NOMO-1 (cell line): ENCODE data around the gene BDKRB1.

ENCODE experiments used
- DNase-seq, 2 experiments: peaks; one replicate each; lab custom pipeline; 2025; ENCODE audit not compliant: unreplicated experiment in 2 of 2; lab: John Stamatoyannopoulos, UW

The BDKRB1 gene

DNA sequence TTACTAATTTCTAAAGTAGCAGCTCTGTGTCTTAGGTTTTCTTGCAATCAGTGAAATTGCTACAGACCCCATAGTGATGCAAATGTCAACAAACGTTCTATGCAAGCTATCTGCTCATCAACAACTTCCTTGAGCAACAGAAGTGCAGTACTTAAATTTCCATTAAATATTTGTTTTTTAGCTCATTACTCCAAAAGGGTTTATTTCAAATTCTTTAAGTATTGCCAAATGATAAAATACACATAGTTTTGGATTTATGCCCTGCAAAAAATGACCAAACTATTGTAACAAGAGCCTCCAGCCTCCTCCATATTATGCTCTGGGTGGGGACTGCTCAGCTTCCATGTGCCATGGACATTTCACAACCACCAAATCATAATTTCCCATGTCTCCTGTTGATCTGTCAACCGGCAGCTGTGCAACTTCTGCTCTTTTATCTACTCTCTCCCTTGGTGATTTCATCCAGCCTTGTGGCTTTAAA, 4.4 kb downstream of the BDKRB1 start:
- peak; percentile 11 to 52 for DNase-seq

DNA sequence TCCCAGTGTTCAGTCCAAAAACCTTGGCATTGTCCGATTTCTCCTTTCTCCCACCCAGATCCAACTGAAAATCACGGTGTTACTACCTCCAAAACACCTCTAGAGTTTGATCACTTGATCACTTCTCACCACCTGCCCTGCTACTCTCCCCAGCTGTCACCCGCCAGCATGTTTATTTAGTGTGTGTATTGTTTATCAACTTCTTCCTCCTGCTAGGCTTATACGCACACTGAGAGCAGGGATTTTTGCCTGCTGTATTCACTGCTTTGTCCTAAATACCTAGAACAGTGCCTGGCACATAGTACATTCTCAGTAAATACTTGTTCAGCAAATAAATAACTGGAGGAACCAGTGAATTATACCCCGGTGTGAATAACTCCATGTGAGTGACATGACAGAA, 5.0 kb downstream of the BDKRB1 start:
- no peak for DNase-seq

GRCh38 chr14:96261772-96262655, 6.0 kb downstream of the BDKRB1 start:
- DNase-seq: no peak

DNA sequence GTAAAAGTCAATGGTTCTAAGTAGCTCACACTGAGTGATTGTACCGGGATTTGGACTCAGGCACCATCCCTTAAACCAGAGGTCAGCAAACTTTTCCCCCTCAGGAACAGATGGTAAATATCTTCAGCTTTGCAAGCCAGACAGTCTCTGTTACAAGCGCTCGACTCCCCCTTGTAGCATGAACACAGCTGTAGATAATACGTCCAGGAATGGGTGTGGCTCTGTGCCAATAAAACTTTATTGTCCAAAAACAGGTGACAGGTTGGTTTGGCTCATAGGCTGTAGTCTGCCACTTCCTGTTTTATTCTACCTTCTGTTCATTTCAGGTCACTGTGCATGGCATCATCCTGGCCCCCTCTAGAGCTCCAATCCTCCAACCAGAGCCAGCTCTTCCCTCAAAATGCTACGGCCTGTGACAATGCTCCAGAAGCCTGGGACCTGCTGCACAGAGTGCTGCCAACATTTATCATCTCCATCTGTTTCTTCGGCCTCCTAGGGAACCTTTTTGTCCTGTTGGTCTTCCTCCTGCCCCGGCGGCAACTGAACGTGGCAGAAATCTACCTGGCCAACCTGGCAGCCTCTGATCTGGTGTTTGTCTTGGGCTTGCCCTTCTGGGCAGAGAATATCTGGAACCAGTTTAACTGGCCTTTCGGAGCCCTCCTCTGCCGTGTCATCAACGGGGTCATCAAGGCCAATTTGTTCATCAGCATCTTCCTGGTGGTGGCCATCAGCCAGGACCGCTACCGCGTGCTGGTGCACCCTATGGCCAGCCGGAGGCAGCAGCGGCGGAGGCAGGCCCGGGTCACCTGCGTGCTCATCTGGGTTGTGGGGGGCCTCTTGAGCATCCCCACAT, 7.6 kb downstream of the BDKRB1 start:
- no peak for DNase-seq

GRCh38 chr14:96264200-96264553, 8.2 kb downstream of the BDKRB1 start:
- DNase-seq: no peak

GRCh38 chr14:96264853-96265252, 8.8 kb downstream of the BDKRB1 start:
- DNase-seq: no peak

GRCh38 chr14:96265383-96266095, 9.5 kb downstream of the BDKRB1 start:
- DNase-seq: no peak

- DNase-seq: no peak
Observed at GRCh38 chr14:96267336-96267735, 11.3 kb downstream of the BDKRB1 start.

- DNase-seq: no peak
Observed at GRCh38 chr14:96267916-96268315, 11.9 kb downstream of the BDKRB1 start.

GRCh38 chr14:96268431-96269358, 12.7 kb downstream of the BDKRB1 start:
- DNase-seq: no peak

- DNase-seq: no peak
Observed at GRCh38 chr14:96269359-96269710, 13.3 kb downstream of the BDKRB1 start.

DNA sequence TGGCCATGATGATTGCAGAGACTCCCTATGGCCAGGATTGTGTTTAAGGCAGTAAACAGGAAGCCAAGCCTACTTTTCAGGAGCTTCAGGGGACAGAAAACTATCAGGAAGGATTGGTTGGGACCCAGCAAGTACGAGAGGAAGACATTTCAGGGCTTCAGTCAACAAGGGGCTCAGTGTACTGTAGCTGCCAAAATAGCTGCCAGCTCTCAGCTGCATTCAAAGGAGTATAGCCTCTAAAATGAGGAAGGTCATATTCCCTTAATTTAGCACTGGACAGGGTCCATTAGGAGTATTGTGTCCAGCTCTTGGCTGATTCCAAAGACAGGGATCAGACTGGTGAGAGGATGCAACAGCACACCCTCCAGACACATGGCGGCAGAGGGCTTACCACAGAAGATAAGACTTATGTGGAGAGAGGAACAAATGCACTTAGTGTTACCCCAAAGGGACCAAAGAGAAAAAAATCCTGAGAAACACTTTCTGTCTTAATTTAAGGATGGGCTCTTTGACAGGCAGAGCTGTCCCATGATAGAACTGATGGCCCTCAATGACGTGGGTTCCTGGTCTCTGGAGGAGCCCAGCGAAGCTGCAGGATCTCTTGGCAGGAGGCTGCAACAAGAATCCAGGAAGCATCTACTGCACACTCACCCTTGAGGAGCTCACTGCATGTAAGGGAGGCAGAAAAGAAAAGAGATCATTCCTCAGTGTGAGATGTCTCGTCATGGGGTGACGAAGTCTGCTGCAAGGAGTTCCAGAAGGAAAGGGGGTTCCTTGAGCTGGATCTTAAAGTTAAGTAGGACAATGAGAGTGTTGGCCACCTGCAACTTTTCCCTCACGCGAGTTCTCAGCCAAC, 14.8 kb downstream of the BDKRB1 start:
- no peak for DNase-seq

GRCh38 chr14:96271421-96271762, 15.4 kb downstream of the BDKRB1 start:
- DNase-seq: peak; percentile 31 to 62

- no peak for DNase-seq
Observed at GRCh38 chr14:96272777-96273473, 16.9 kb downstream of the BDKRB1 start.

GRCh38 chr14:96273629-96274028, 17.6 kb downstream of the BDKRB1 start:
- no peak for DNase-seq

GRCh38 chr14:96274122-96274521, 18.1 kb downstream of the BDKRB1 start:
- no peak for DNase-seq

GRCh38 chr14:96274543-96274942, 18.5 kb downstream of the BDKRB1 start:
- no peak for DNase-seq

DNA sequence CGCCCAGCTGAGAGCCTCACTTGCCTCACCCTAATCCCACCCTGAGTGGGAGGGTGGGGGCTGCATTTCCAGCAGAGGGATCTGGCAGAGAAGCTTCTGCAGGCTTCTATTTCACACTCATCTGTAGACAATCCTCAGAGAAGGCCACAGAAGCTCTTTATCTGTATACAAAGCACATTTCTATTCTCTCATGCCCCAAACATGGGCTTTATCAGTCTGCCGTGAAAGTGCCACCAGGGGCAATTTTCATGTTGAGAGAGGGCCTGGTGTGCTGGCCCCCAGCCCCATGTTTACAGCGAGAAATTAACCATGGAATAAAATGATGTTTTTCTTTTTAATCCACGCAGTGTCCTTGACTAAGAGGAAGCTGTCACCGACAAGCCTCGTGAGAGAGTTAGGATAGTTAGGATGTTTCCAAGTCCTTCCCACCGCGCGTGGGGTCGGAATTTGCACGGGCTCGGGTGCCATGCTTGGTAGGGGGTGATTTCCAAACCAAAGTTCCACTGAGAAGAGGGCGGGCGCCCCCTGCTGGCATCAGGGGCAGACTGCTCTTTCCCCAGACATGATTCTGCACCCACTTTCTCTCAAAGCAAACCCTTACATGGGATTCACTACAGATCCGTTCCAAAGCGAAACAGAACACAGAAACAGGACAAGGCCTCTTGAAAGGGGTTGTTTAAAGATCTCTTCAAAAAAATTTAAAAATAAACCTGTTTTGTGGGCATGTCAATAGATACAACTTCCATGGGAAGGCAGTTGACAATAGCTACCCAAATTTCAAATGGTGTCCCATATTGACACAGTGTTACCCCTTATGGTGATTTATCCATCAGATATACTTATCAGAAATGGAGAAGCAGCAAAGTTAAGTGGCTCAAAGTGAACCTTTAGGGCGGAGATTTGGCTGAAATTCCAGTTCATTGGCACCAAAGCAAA, 19.4 kb downstream of the BDKRB1 start:
- DNase-seq: peak; percentile 4 to 32
